H9 (cell line): Measurements from ENCODE around the gene ELP1. TPM values are rescaled to one million over a fixed set of nuclear protein-coding genes. Genes with fewer than 3 reads are reported as not detected.

Experiments
- DNase-seq: peaks from one replicate; pipeline ENCODE4 v3.0.0-alpha.2; 2017
- H2AFZ ChIP-seq: one replicate; pipeline ENCODE4 v1.6.1; 2013; ENCODE audit warnings: mild to moderate bottlenecking, low read length, control low read depth, moderate library complexity
- H2AK5ac ChIP-seq: 2 replicates; pipeline ENCODE4 v1.6.1; 2013; ENCODE audit warnings: low read length, control low read depth, mixed read lengths; ENCODE audit not compliant: insufficient read length
- H2BK120ac ChIP-seq: one replicate; pipeline ENCODE4 v1.6.1; 2013; ENCODE audit warnings: low read depth, mild to moderate bottlenecking, low read length, control low read depth, inconsistent platforms; ENCODE audit not compliant: poor library complexity, severe bottlenecking
- H2BK12ac ChIP-seq: 2 replicates; pipeline ENCODE4 v1.6.1; 2013; ENCODE audit warnings: low read length, control low read depth, mixed read lengths, low read depth; ENCODE audit not compliant: insufficient read length
- H2BK15ac ChIP-seq: 2 replicates; pipeline ENCODE4 v1.6.1; 2013; ENCODE audit warnings: low read depth, low read length, control low read depth
- H2BK20ac ChIP-seq: one replicate; pipeline ENCODE4 v1.6.1; 2013; ENCODE audit warnings: low read depth, mild to moderate bottlenecking, low read length, control low read depth, inconsistent platforms; ENCODE audit not compliant: poor library complexity, severe bottlenecking
- H2BK5ac ChIP-seq: 2 replicates; pipeline ENCODE4 v1.6.1; 2013; ENCODE audit warnings: low read length, control low read depth, mixed read lengths; ENCODE audit not compliant: insufficient read length
- H3K14ac ChIP-seq: 2 replicates; pipeline ENCODE4 v1.6.1; 2013; ENCODE audit warnings: low read length, control low read depth; ENCODE audit not compliant: insufficient read depth
- H3K18ac ChIP-seq: 2 replicates; pipeline ENCODE4 v1.6.1; 2013; ENCODE audit warnings: low read depth, mild to moderate bottlenecking, mixed read lengths, low read length, control low read depth; ENCODE audit not compliant: insufficient read length
- H3K23ac ChIP-seq: 2 replicates; pipeline ENCODE4 v1.6.1; 2013; ENCODE audit warnings: low read length, control low read depth, mixed read lengths, low read depth; ENCODE audit not compliant: insufficient read length
- H3K23me2 ChIP-seq: 2 replicates; pipeline ENCODE4 v1.6.1; 2013; ENCODE audit warnings: low read depth, mild to moderate bottlenecking, mixed read lengths, low read length, control low read depth; ENCODE audit not compliant: insufficient read length, poor library complexity, severe bottlenecking
- H3K27ac ChIP-seq: 2 replicates; pipeline ENCODE4 v1.5.1; 2013; ENCODE audit warnings: low read length, control low read depth, mixed read lengths, low read depth; ENCODE audit not compliant: insufficient read length
- H3K27me3 ChIP-seq: 2 replicates; pipeline ENCODE4 v1.6.1; 2013; ENCODE audit warnings: low read length, control low read depth, inconsistent platforms; ENCODE audit not compliant: insufficient read depth
- H3K4ac ChIP-seq: 2 replicates; pipeline ENCODE4 v1.6.1; 2013; ENCODE audit warnings: low read depth, mild to moderate bottlenecking, control low read depth, inconsistent platforms, low read length, moderate library complexity
- H3K4me1 ChIP-seq: 2 replicates; pipeline ENCODE4 v1.6.1; 2013; ENCODE audit warnings: low read length, control low read depth, inconsistent platforms; ENCODE audit not compliant: insufficient read depth
- H3K4me2 ChIP-seq: 2 replicates; pipeline ENCODE4 v1.6.1; 2013; ENCODE audit warnings: low read length, control low read depth, mixed read lengths; ENCODE audit not compliant: insufficient read length, insufficient read depth
- H3K56ac ChIP-seq: 2 replicates; pipeline ENCODE4 v1.6.1; 2013; ENCODE audit warnings: low read depth, mild to moderate bottlenecking, mixed read lengths, low read length, control low read depth; ENCODE audit not compliant: insufficient read length
- H3K79me1 ChIP-seq: 2 replicates; pipeline ENCODE4 v1.6.1; 2013; ENCODE audit warnings: low read depth, mild to moderate bottlenecking, moderate library complexity, low read length, control low read depth, inconsistent platforms; ENCODE audit not compliant: insufficient read depth, poor library complexity, severe bottlenecking
- H3K79me2 ChIP-seq: 2 replicates; pipeline ENCODE4 v1.6.1; 2013; ENCODE audit warnings: low read length, control low read depth, inconsistent platforms; ENCODE audit not compliant: insufficient read depth
- H3K9ac ChIP-seq: 2 replicates; pipeline ENCODE4 v1.6.1; 2013; ENCODE audit warnings: low read length, control low read depth, mixed read lengths; ENCODE audit not compliant: insufficient read length; ENCODE audit errors: extremely low read depth
- H3K9me3 ChIP-seq: one replicate; pipeline ENCODE4 v1.6.1; 2013; ENCODE audit warnings: low read depth, low read length, inconsistent platforms; ENCODE audit not compliant: control insufficient read depth
- H3T11ph ChIP-seq: one replicate; pipeline ENCODE4 v1.6.1; 2013; ENCODE audit warnings: mild to moderate bottlenecking, low read length, control low read depth, inconsistent platforms
- H4K20me1 ChIP-seq: one replicate; pipeline ENCODE4 v1.6.1; 2013; ENCODE audit not compliant: control insufficient read depth, insufficient read length, insufficient read depth
- H4K5ac ChIP-seq: 2 replicates; pipeline ENCODE4 v1.6.1; 2013; ENCODE audit warnings: low read depth, mild to moderate bottlenecking, mixed read lengths, low read length, control low read depth; ENCODE audit not compliant: insufficient read length
- H4K8ac ChIP-seq: replicated peaks from 2 replicates; pipeline ENCODE4 v1.6.1; 2013; ENCODE audit warnings: low read length, control low read depth, mixed read lengths, low read depth; ENCODE audit not compliant: insufficient read length
- H4K91ac ChIP-seq: 2 replicates; pipeline ENCODE4 v1.6.1; 2013; ENCODE audit warnings: low read depth, mild to moderate bottlenecking, moderate library complexity, mixed read lengths, low read length, control low read depth; ENCODE audit not compliant: insufficient read length
- H3K27ac Mint-ChIP-seq, 3 experiments: 2 replicates in 2 of 3; 3 replicates in 1 of 3; pipeline ENCODE4 v1.8.0; 2020 to 2021; ENCODE audit warnings: mixed read lengths in 3 of 3, mild to moderate bottlenecking in 1 of 3, moderate library complexity in 1 of 3
- H3K27me3 Mint-ChIP-seq: 2 replicates; pipeline ENCODE4 v1.8.0; 2021; ENCODE audit warnings: low read depth, mild to moderate bottlenecking, moderate library complexity, mixed read lengths
- H3K36me3 Mint-ChIP-seq, 3 experiments: 2 replicates in 2 of 3; 3 replicates in 1 of 3; pipeline ENCODE4 v1.8.0; 2020 to 2021; ENCODE audit warnings: low read depth in 3 of 3, mixed read lengths in 3 of 3; ENCODE audit not compliant: insufficient read depth in 1 of 3
- H3K4me1 Mint-ChIP-seq, 2 experiments: 2 replicates each; pipeline ENCODE4 v1.8.0; 2020; ENCODE audit warnings: mixed read lengths in 2 of 2
- H3K4me3 Mint-ChIP-seq, 2 experiments: 2 replicates in 1 of 2; 3 replicates in 1 of 2; pipeline ENCODE4 v1.8.0; 2020 to 2021; ENCODE audit warnings: mild to moderate bottlenecking in 2 of 2, mixed read lengths in 2 of 2, moderate library complexity in 1 of 2
- H3K9me3 Mint-ChIP-seq, 2 experiments: 2 replicates in 1 of 2; 3 replicates in 1 of 2; pipeline ENCODE4 v1.8.0; 2020; ENCODE audit warnings: mild to moderate bottlenecking in 2 of 2, mixed read lengths in 2 of 2, moderate library complexity in 1 of 2
- WGBS: extraction: QIAGEN DNeasy Blood & Tissue Kit; methylation state at CpG from one replicate; pipeline ENCODE4 v1.1.7; 2013; ENCODE audit warnings: missing lambda C conversion rate, low lambda C conversion rate, mixed read lengths; ENCODE audit not compliant: insufficient read length; ENCODE audit errors: extremely low coverage; 5-methylcytosine and 5-hydroxymethylcytosine counted together
- total RNA-seq: library from RNA; stranded (reverse); gene quantifications from 2 replicates; pipeline ENCODE4 v1.2.1, GENCODE V29; 2021
- TF ChIP-seq, protein P1 (sequence below): fragments of 200-600 bp; sonication (generic); conservative IDR thresholded peaks from 3 replicates; pipeline ENCODE4 v1.8.0; 2021; ENCODE audit warnings: antibody characterized with exemption, mild to moderate bottlenecking

The ELP1 gene
- total RNA-seq, 1 experiment from 2014 or later, result 38.7 TPM

DNA sequence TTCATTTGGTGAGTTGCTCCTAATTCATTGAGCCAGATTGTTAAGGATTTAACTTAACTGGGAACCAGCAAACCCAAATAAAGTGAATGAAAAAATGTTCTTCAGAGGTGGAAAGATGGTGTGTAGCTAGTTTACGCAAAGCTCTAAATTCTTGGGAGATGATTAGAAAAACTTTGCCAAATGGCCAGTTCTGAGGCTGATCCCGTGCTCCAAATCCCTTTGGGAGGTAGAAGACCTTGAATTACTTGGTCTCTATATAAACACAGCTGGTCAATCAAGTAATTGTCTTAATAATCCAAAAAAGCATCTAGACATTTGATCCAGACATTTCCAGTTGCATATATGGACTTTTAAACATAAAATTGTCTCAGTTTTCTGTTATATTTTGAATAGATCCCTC lies 89.5 kb downstream of the ELP1 start:
- no CpG with 5 or more reads among the region's 2 CpGs for WGBS
- Histone ChIP-seq H2BK12ac (no peak overlapping the region), H2BK5ac (no peak overlapping the region), H4K20me1 (no peaks in the 10 kb centered on the region), H3K27me3 (no peaks in the 10 kb centered on the region), H2BK15ac (no peak overlapping the region), H3K56ac (no peak overlapping the region), H3K23ac (no peak overlapping the region), H4K5ac (no peak overlapping the region), H3K79me1 (no peaks in the 10 kb centered on the region), H2BK120ac (no peak overlapping the region), H2AK5ac (no peak overlapping the region), H4K91ac (no peak overlapping the region), H3K4me1 (no peaks in the 10 kb centered on the region), H4K8ac (no peak overlapping the region), H3T11ph (no peak overlapping the region), H3K18ac (no peak overlapping the region), H3K79me2 (no peaks in the 10 kb centered on the region), H2AFZ (no peak overlapping the region), H3K4ac (no peak overlapping the region), H3K9me3 (no peaks in the 10 kb centered on the region), H3K23me2 (no peaks in the 10 kb centered on the region), H3K9ac (no peak overlapping the region), H3K27ac (no peak overlapping the region), H2BK20ac (no peak overlapping the region), H3K4me2 (no peak overlapping the region), H3K14ac (no peak overlapping the region)
- no peak overlapping the region for H3K4me3 Mint-ChIP-seq
- DNase-seq, result no peak
- H3K27me3 Mint-ChIP-seq, result peaks cover 3% of the 10 kb centered on the region
- TF ChIP-seq, protein P1, sequence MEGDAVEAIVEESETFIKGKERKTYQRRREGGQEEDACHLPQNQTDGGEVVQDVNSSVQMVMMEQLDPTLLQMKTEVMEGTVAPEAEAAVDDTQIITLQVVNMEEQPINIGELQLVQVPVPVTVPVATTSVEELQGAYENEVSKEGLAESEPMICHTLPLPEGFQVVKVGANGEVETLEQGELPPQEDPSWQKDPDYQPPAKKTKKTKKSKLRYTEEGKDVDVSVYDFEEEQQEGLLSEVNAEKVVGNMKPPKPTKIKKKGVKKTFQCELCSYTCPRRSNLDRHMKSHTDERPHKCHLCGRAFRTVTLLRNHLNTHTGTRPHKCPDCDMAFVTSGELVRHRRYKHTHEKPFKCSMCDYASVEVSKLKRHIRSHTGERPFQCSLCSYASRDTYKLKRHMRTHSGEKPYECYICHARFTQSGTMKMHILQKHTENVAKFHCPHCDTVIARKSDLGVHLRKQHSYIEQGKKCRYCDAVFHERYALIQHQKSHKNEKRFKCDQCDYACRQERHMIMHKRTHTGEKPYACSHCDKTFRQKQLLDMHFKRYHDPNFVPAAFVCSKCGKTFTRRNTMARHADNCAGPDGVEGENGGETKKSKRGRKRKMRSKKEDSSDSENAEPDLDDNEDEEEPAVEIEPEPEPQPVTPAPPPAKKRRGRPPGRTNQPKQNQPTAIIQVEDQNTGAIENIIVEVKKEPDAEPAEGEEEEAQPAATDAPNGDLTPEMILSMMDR, result no peak
- H3K4me1 Mint-ChIP-seq, result peaks cover 4 to 8% of the 10 kb centered on the region in 2 experiments
- peaks cover 3% of the 10 kb centered on the region in 2 experiments; a peak in 2 of 5 replicates for H3K9me3 Mint-ChIP-seq
- no peak overlapping the region for H3K27ac Mint-ChIP-seq
- no peaks in the 10 kb centered on the region for H3K36me3 Mint-ChIP-seq
